ENCODE measurements around the gene WDR38.

Gene WDR38

GRCh38 chr9:124858330-124859046 lies 5.2 kb downstream of the WDR38 start:
- Histone ChIP-seq H3K9me3 (ENCODE audit: control insufficient read depth, insufficient read depth, low read length) (no peaks in the 10 kb centered on the region), H3K27ac (ENCODE audit: low read length) (no peak overlapping the region), H3K4me3 (ENCODE audit: low read length) (no peak overlapping the region), H3K27me3 (ENCODE audit: control insufficient read depth, insufficient read depth, low read length) (no peaks in the 10 kb centered on the region), H3K36me3 (ENCODE audit: control insufficient read depth, insufficient read depth, low read length) (peaks cover 42% of the 10 kb centered on the region), H3K4me1 (ENCODE audit: control insufficient read depth, insufficient read depth, low read length) (no peaks in the 10 kb centered on the region; the same call in 1 of the 2 replicates)
- no CpG with 5 or more reads among the region's 9 CpGs for WGBS (ENCODE audit: insufficient coverage, insufficient read length)
- no peak for DNase-seq (ENCODE audit: low read depth, low spot score)

- Histone ChIP-seq H3K9me3 (ENCODE audit: control insufficient read depth, insufficient read depth, low read length) (no peaks in the 10 kb centered on the region), H3K4me1 (ENCODE audit: control insufficient read depth, insufficient read depth, low read length) (no peaks in the 10 kb centered on the region; the same call in 1 of the 2 replicates), H3K36me3 (ENCODE audit: control insufficient read depth, insufficient read depth, low read length) (peaks cover 42% of the 10 kb centered on the region), H3K27ac (ENCODE audit: low read length) (no peak overlapping the region), H3K4me3 (ENCODE audit: low read length) (peak overlapping the region; percentile 74; the same call in 1 of the 2 replicates), H3K27me3 (ENCODE audit: control insufficient read depth, insufficient read depth, low read length) (no peaks in the 10 kb centered on the region)
- no CpG with 5 or more reads among the region's 10 CpGs for WGBS (ENCODE audit: insufficient coverage, insufficient read length)
- DNase-seq (ENCODE audit: low read depth, low spot score): no peak
Observed at GRCh38 chr9:124859803-124860581, 6.7 kb downstream of the WDR38 start.

GRCh38 chr9:124860582-124861341 lies 7.5 kb downstream of the WDR38 start:
- H3K27me3 ChIP-seq (ENCODE audit: control insufficient read depth, insufficient read depth, low read length): no peaks in the 10 kb centered on the region
- no peaks in the 10 kb centered on the region for H3K9me3 ChIP-seq (ENCODE audit: control insufficient read depth, insufficient read depth, low read length)
- no peaks in the 10 kb centered on the region; the same call in 1 of the 2 replicates for H3K4me1 ChIP-seq (ENCODE audit: control insufficient read depth, insufficient read depth, low read length)
- H3K36me3 ChIP-seq (ENCODE audit: control insufficient read depth, insufficient read depth, low read length): peaks cover 38% of the 10 kb centered on the region
- no CpG with 5 or more reads among the region's 12 CpGs for WGBS (ENCODE audit: insufficient coverage, insufficient read length)
- no peak for DNase-seq (ENCODE audit: low read depth, low spot score)
- peak overlapping the region; percentile 74 for H3K4me3 ChIP-seq (ENCODE audit: low read length)
- no peak overlapping the region for H3K27ac ChIP-seq (ENCODE audit: low read length)

- Histone ChIP-seq H3K4me3 (ENCODE audit: low read length) (peak within 1 kb of the TSS; percentile 74), H3K9me3 (ENCODE audit: control insufficient read depth, insufficient read depth, low read length) (no peaks in the 10 kb centered on the region), H3K27me3 (ENCODE audit: control insufficient read depth, insufficient read depth, low read length) (no peaks in the 10 kb centered on the region), H3K4me1 (ENCODE audit: control insufficient read depth, insufficient read depth, low read length) (no peaks in the 10 kb centered on the region; the same call in 1 of the 2 replicates), H3K27ac (ENCODE audit: low read length) (no peak within 1 kb of the TSS), H3K36me3 (ENCODE audit: control insufficient read depth, insufficient read depth, low read length) (peaks cover 38% of the 10 kb centered on the region)
- DNase-seq (ENCODE audit: low read depth, low spot score): peak; percentile 72
- WGBS (ENCODE audit: insufficient coverage, insufficient read length): no CpG with 5 or more reads among the region's 92 CpGs
Observed at GRCh38 chr9:124861342-124862229, 8.3 kb downstream of the WDR38 start, which contains the start of the genes ARPC5L and RPL35. TSS of gene ARPC5L (plus strand) at chr9:124862130. CDS start at chr9:124869291, 7,161 bp downstream. TSS of gene RPL35 (minus strand) at chr9:124861957. CDS start at chr9:124861912, 45 bp downstream.

- peaks cover 24% of the 10 kb centered on the region for H3K36me3 ChIP-seq (ENCODE audit: control insufficient read depth, insufficient read depth, low read length)
- no peaks in the 10 kb centered on the region for H3K27me3 ChIP-seq (ENCODE audit: control insufficient read depth, insufficient read depth, low read length)
- no CpG with 5 or more reads among the region's 7 CpGs for WGBS (ENCODE audit: insufficient coverage, insufficient read length)
- no peaks in the 10 kb centered on the region; the same call in 1 of the 2 replicates for H3K4me1 ChIP-seq (ENCODE audit: control insufficient read depth, insufficient read depth, low read length)
- no peak for DNase-seq (ENCODE audit: low read depth, low spot score)
- H3K4me3 ChIP-seq (ENCODE audit: low read length): no peak overlapping the region
- no peak overlapping the region for H3K27ac ChIP-seq (ENCODE audit: low read length)
- no peaks in the 10 kb centered on the region for H3K9me3 ChIP-seq (ENCODE audit: control insufficient read depth, insufficient read depth, low read length)
Observed at GRCh38 chr9:124863371-124863871, 10.2 kb downstream of the WDR38 start.

- no peaks in the 10 kb centered on the region for H3K27me3 ChIP-seq (ENCODE audit: control insufficient read depth, insufficient read depth, low read length)
- H3K4me3 ChIP-seq (ENCODE audit: low read length): peak overlapping the region; percentile 71
- peak; percentile 50 for DNase-seq (ENCODE audit: low read depth, low spot score)
- WGBS (ENCODE audit: insufficient coverage, insufficient read length): no CpG with 5 or more reads among the region's 101 CpGs
- H3K4me1 ChIP-seq (ENCODE audit: control insufficient read depth, insufficient read depth, low read length): peaks cover 5% of the 10 kb centered on the region; the same call in 1 of the 2 replicates
- H3K9me3 ChIP-seq (ENCODE audit: control insufficient read depth, insufficient read depth, low read length): no peaks in the 10 kb centered on the region
- no peak overlapping the region for H3K27ac ChIP-seq (ENCODE audit: low read length)
- H3K36me3 ChIP-seq (ENCODE audit: control insufficient read depth, insufficient read depth, low read length): peaks cover 8% of the 10 kb centered on the region; the same call in 1 of the 2 replicates
Observed at GRCh38 chr9:124868511-124869465, 15.5 kb downstream of the WDR38 start.

- H3K4me1 ChIP-seq (ENCODE audit: control insufficient read depth, insufficient read depth, low read length): peaks cover 5% of the 10 kb centered on the region; the same call in 1 of the 2 replicates
- no peak for DNase-seq (ENCODE audit: low read depth, low spot score)
- no CpG with 5 or more reads among the region's 41 CpGs for WGBS (ENCODE audit: insufficient coverage, insufficient read length)
- H3K4me3 ChIP-seq (ENCODE audit: low read length): peak overlapping the region; percentile 71
- no peak overlapping the region for H3K27ac ChIP-seq (ENCODE audit: low read length)
- H3K36me3 ChIP-seq (ENCODE audit: control insufficient read depth, insufficient read depth, low read length): peaks cover 12% of the 10 kb centered on the region; the same call in 1 of the 2 replicates
- H3K27me3 ChIP-seq (ENCODE audit: control insufficient read depth, insufficient read depth, low read length): no peaks in the 10 kb centered on the region
- no peaks in the 10 kb centered on the region for H3K9me3 ChIP-seq (ENCODE audit: control insufficient read depth, insufficient read depth, low read length)
Observed at GRCh38 chr9:124869466-124869985, 16.3 kb downstream of the WDR38 start.

GRCh38 chr9:124869986-124870560 lies 16.8 kb downstream of the WDR38 start:
- H3K9me3 ChIP-seq (ENCODE audit: control insufficient read depth, insufficient read depth, low read length): no peaks in the 10 kb centered on the region
- peaks cover 14% of the 10 kb centered on the region; the same call in 1 of the 2 replicates for H3K36me3 ChIP-seq (ENCODE audit: control insufficient read depth, insufficient read depth, low read length)
- no peak overlapping the region for H3K27ac ChIP-seq (ENCODE audit: low read length)
- DNase-seq (ENCODE audit: low read depth, low spot score): no peak
- WGBS (ENCODE audit: insufficient coverage, insufficient read length): no CpG with 5 or more reads among the region's 12 CpGs
- H3K27me3 ChIP-seq (ENCODE audit: control insufficient read depth, insufficient read depth, low read length): no peaks in the 10 kb centered on the region
- H3K4me1 ChIP-seq (ENCODE audit: control insufficient read depth, insufficient read depth, low read length): peaks cover 5% of the 10 kb centered on the region; the same call in 1 of the 2 replicates
- H3K4me3 ChIP-seq (ENCODE audit: low read length): peak overlapping the region; percentile 71; the same call in 1 of the 2 replicates

Measured in iPS DF 6.9 (cell line).